NCI-H187 (cell line): ENCODE measurements around the gene EDEM1.
"Not testable (repeated sequence)": the region's sequence is repeated elsewhere in the genome, so short reads cannot be mapped to it uniquely, and the experiment has no call there.

Experiments used
- DNase-seq, 2 experiments: peaks; one replicate each; lab custom pipeline; 2025; lab: John Stamatoyannopoulos, UW

Gene EDEM1

DNA sequence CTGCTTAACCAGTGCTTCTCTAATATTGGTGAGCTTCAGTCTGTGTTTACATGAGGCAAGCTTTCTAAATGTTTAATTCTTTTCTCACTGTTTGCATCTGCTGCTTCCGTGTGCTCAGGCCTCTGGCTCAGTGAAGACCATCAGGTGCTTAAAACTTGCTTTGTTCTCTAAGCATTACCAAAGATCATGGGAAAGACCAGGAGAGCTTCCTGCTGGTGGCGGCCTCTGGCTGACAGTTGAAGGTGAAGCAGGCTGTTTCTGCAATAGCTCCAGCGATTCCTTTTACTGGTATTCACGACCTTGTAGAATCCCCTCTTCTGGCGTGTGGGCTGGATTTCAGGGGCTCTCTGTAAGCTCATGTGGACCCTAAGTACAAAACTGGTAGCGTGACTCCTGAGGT, 45.1 kb downstream of the EDEM1 start:
- DNase-seq, result no peak

DNA sequence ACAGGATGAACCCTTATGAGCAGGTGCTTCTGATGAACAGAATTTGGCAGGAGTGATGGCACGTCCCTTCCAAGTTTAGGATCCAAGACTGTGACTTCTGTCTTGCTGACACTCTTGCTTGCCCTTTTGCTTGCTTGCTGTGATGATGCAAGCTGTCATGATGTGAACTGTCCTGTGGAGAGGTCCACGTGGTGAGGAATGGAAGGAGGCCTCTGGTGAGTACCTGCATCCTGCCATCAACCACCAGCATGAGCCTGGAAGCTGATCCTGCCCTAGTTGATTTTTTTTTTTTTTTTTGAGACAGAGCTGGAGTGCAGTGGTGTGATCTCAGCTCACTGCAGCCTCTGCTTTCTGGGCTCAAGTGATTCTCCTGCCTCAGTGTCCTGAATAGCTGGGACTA, 45.5 kb downstream of the EDEM1 start:
- no peak for DNase-seq

DNA sequence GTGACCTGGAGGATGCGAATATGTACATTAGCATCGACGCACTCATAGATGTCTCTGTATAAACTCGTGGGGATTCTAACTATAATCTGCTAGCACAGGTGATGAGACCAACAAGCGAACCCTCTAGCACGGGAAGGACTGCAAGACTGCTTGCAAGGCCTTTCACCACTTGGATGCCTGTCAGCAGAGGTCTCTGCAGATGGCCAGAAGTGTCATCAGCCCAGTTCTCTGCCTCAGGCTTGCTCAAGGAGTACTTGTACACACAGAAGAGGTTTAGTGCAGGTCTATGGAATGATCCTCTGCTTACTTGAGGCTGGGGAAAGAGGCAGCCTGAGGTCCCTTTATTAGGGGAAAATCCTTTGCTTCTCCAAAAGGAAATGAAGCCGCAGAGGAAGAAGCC, 48.1 kb downstream of the EDEM1 start:
- no peak for DNase-seq

DNA sequence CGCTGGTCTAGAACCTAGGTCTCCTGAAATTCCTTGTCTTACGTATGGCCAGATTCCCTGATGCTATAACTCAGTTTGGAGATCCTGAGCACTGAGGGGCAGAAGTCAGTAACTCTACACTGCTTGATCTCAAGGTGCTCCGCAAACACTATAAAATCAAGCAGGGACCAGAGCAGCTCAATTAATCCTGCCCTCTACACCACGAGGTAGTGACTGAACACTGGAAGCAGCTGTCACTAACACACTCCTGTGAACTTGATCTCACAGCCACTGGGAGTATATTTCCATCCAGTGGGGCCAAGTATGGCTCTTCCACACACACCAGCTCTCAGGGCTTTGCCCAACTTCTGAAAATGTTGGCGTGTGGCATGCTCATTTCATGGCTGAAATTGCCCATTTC, 51.0 kb downstream of the EDEM1 start:
- DNase-seq, result no peak

DNA sequence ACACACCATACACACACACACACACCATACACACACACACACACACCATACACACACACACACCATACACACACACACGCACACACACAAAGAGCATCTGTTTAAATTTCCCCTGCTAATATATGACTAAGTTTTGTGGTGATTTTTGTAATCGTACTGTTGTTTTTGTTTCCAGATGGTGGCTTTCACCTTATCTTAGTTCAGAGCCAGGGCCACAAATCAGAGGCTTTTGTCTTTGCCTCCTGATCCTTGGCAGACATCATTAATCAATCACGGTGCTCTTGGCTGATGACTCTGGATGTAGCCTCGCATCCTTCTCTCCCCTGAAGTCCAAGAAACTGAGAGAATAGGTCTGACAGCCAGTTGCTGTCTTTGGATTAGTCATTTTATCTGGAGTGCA, 52.1 kb downstream of the EDEM1 start:
- DNase-seq, result no peak

DNA sequence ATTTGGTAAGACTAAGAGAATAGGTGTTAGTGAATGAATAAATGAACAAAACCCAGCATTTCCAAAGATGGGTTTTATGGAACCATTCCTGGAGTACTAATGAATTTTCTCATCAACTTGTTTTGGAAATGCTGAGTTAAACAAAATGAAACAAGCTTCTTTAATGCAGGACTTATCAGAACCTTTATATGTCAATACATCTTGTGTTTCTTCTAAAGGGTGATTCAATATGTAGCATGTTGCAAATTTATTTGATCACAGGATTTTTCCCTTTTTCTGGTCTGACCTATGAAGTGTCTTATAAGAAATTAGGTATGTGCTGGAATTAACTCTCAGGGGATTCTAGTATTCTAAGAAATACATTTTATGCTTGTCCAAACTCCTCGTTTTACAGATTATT, 53.2 kb downstream of the EDEM1 start:
- no peak for DNase-seq

DNA sequence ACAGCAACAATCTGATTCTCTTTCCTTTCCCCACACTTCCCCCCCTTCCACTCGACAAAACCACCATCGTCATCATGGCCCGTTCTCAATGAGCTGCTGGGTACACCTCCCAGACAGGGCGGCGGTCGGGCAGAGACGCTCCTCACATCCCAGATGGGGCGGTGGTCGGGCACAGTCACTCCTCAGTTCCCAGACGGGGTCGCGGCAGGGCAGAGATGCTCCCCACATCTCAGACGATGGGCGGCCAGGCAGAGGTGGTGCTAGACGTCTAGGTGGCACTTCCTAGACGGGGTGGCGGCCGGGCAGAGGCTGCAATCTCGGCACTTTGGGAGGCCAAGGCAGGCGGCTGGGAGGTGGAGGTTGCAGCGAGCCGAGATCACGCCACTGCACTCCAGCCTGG, 55.3 kb downstream of the EDEM1 start:
- DNase-seq, result not testable (repeated sequence)

DNA sequence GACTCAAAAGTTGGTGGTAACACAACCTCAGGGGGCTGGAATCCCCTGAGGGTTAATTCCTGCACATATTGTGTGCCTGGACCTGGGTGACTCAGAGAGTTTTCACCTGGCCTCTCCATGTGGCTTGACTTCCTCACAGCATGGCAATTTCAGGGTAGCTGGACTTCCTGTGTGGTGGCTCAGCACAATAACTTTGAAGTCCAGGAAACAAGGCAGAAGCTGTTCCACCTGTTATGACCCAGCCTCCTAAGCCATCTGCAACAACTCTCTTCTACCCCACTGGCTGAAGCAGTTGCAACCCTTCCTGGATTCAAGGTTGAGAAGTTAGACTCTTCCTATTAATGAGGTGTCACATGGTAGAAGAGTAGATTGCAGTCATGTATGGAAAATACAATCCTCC, 58.4 kb downstream of the EDEM1 start:
- no peak for DNase-seq

DNA sequence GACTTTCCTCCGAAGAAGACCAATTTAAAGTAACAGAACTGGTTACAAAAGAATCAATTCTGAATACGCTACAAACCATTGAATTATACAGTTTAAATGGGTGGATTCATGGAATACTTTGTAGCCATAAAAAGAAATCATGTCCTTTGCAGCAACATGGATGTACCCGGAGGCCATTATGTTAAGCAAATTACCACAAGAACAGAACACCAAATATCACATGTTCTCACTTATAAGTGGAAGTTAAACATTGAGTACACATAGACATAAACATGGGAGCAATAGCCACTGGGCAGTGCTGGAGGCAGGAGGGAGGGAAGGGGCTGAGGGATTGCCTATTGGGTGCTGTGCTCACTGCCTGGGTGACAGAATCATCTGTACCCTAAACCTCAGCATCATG, 61.3 kb downstream of the EDEM1 start:
- no peak for DNase-seq

DNA sequence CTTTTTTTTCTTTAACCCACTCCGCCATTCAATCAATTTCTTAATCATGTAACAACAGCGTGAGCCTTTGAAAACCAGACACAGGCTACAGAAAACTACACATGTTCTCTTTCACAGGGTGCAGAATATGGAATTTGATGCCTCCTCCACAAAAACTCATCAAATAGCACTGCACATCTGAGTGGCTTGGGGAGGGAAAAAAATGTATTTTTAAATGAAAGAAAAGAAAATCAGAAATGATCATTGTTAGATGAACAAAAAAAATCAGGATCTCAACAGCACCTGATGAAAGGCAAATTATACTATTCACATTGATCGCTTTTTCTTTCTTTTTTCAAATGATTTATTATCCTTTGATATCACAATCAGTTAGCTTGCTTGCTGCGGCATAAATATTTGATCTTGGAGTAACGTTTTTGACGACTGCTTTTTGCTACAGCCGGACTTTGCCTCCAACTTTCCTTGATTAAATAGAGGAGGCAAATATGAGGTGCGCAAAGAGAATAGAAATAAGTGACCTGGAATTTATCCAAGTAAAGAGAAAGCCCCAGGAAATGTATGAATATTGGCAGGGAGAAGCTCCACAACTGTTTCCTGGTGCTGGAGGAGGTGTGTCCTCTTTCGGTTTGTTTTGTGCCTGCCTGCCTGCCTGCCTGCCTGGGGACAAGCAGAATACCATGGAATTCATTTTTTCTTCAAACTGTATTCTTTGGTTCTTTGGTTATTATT, 63.1 kb downstream of the EDEM1 start:
- no peak for DNase-seq

DNA sequence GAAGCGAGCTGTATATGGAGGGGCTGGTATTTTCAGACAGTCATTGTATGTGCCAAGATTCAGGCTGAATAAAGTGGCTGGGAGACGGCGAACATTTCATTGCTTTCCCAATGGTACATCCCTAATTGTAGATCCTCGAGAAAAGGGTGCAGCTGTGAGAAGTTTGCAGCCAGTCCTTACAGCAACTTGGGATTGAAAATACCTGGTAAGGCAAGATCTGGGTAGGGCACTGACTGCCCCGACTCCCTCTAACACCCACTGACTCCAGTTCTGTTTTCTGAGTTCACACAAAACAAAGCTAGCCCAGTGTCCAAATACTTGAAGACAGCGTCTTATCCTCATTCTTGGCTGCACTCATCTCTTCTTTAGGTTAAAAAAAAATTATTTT, 63.7 kb downstream of the EDEM1 start:
- DNase-seq, result no peak

DNA sequence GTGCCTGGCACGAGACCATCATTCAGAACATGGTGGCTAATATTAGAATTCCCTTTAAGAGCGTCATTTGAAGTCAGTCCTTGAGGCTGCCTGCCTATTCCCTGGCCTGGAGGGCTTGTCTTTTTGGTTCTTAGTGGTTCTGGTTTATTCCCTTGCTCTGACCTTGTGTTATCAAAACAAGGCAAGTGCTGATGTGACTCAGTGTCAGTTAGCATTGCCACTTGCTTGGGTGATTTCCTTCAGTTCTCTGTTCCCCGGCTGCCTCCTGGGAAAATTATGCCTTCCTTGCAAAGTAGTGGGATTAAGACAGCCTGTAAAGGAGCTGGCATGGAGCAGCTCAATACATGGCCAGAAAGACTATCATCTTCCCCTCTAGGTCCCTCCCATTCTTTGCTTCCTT, 64.6 kb downstream of the EDEM1 start:
- DNase-seq, result no peak

DNA sequence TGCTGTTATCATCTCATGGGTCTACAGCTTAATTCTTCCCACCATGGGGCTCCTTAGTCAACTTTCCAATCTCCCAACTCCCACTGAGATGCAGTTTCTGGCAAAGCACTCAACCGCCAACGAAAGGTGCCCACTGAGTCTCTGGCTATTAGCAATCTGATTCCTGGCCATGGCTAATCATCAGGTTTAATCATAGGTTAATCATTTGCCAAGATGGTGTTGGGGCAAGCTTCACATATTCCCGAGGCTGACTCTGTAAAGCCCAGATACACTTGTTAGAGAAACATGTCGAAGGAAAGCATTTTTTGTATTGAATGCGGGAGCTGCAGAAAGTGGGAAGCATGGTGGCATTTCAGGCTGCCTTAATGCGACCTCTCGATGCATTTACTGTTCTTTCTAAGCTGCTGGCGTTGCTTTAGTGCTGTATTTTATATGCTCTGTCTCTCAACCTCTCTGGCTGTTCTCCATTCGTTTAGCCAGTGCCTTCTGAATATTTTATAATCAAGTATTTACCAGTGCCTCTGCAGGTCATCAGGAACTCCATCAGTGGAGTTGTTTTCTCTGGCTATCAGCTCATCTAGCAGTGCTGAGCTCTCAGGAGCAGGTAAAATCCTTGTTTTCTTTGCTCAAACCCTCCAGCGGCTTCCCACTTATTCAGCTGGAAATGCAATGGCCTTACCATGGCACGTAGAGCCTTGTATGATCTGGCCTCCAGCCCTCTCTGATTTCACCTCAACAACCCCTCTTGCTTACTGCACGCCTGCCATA, 67.0 kb downstream of the EDEM1 start:
- no peak for DNase-seq

DNA sequence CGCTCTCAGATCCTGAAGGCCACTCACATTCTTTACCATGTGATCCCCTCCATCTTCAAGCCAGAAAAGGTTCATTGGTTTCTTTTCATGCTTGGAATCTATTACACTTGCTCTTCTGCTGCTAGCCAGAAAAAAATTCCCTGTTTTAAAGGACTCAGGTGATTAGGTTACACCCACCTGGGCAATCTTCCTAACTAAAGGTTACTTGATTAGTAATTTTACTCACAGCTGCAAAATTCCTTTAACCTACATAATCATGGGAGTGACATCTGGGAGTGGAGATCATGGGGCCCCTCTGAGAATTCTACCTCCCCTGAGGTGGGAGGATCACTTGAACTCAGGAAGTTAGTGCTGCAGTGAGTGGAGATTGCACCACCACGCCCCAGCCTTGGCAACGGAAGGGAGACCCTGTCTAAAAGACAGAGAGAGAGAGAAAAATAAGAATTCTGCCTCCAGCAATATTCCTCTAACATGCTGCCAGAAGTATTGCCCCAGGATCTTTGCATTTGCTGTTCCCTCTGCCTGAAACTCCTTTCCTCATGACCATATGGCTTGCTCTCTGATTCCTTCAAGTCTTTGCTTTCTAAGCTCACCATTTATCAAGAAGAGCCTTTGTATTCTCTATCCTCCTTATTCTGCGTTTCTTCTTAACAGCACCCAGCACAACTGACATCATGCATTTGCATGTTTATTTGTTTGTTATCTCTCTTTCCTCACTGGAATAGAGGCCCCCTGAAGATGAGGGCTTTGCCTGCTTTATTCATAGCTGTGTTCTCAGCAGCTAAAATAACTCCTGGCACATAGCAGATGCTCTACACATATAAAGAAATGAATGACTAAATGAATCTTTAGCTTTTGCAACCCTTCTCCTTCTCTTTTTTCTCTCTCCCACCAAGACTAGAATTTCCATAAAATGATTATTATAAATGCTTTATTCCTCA, 68.2 kb downstream of the EDEM1 start:
- DNase-seq, result no peak

DNA sequence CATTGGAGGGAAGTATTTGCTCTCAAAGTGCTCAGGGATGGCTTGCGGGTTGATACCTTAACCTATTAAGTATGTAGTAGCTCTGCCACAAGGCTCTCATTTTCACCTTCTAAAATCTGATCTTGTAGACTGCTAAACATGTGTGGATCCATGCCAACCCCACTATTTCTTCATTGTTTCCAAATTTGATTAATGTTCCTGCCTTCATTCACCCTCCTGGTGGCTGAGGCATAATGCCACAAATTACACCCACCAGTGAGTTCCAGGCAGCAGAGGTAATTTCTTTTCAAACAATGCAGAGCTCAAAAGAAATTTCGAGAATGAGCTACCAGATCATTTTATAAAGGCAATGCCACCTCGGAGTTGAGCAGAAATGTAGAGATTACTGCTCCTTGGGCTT, 71.0 kb downstream of the EDEM1 start:
- no peak for DNase-seq

DNA sequence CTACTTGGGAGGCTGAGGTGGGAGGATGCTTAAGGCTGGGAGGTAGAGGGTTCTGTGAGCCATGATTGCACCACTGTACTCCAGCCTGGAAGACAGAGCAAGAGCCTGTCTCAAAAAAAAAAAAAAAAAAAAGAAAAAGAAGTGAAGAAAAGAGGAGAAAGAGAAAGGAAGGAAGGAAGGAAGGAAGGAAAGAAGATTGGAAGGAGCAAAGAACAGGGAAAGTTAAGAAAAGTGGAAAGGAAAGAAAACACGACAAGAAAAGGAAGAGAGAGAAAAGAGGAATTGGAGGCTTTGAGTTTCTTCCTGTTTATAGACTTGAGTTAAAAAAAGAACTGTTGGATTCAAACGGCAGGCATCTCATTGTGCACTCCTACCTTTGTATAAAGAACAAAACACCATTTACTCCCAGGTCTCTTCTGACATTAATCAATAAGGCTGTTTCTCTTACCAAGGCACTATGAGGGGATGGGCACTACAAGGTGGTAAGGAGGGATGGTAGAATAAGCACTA, 73.5 kb downstream of the EDEM1 start:
- DNase-seq, result no peak

DNA sequence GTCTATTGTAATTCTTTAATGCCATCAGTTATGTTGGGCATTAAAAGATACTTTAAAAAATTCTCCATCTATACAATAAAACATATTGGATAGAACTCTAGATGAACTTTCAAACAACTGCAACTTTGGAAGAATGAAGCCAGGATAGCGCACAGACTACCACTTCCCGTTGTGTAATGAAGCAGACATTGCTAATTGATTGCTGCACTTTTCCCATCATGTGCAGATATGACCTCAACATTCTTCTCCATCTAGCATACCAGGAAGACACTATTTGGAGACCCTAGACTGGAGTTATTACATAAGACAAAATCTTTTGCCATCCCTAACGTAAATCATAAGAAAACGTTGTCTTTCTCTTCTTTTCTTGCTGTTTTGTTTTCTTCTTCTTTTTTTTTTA, 75.0 kb downstream of the EDEM1 start:
- DNase-seq, result no peak

DNA sequence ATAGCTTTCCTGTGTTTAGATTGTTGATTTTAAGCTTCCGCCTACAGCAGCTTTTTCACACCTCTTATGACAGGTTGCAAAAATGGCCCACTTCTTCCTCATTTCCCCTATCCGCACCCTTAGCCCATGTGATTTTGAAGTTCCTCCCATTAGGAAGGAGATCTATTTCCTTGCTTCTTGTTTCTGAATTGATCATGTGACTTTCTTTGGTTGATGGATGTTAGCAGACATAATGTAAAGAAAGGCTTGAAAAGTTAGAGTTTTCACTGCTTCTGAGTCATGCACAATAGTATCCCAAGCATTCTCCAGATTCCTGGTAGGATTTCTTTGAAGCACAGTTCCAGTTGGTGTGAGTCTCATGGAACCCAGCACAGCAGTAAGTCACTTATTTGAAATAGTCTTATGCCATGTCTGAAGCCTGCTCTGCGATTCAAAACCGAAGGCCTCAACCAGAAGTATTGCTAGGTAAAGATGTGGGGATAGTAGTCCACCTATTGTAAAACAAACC, 76.6 kb downstream of the EDEM1 start:
- DNase-seq, result no peak

DNA sequence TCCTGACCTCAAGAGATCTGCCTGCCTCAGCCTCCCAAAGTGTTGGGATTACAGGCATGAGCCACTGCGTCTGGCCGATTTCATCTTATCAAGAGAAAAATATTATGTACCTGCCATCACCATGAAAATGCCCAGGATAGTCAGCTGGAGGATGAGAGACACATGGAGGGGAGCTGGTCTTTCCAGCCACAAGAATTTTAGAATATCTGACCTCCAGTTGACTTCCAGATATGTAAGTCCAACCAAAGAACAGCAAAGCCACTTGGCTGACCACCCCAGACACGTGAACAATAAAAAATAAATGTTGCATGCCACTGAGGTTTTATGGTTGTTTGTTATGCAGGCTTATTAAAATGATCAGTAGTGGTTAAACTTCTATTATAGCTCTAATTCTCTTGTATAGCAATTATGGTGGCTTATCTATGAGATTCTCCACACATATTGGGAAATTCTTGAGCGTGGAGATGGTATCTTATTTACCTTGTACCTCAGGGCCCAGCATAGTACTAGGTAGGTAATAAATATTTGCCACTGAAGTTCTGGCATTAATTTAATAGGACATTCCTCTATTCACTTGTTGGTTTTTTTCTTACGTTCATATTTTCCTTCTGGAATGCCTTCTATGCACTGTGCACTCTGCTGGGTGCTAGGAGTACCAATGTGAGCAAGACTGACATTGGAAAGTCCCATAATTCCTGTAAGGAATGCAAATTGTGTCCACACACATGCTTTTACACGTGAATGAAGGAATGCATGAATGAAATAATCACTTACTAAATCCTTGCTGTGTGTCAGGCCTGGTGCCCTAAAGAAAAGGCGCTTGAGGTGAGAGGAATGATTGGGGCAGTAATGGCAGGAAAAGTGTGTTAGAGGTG, 77.6 kb downstream of the EDEM1 start:
- DNase-seq, result no peak

DNA sequence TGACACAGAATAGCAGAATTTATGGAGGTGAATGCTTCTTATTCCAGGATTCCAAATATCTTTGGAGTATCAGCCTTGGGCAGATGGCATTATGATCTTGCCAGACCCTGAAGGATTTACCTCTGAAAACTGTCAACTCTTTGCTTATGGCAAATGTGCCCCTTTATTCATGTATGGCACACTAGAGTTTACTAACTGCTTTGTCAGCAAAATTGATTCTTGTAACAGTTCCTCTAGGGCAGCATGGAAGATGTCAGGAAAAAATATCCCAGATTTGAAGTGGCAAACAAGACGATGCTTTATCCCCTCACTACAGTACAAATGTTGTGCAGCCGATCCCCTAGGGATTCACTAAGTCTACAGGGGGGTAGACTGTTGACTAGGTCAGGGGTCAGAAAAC, 79.7 kb downstream of the EDEM1 start:
- DNase-seq, result no peak

DNA sequence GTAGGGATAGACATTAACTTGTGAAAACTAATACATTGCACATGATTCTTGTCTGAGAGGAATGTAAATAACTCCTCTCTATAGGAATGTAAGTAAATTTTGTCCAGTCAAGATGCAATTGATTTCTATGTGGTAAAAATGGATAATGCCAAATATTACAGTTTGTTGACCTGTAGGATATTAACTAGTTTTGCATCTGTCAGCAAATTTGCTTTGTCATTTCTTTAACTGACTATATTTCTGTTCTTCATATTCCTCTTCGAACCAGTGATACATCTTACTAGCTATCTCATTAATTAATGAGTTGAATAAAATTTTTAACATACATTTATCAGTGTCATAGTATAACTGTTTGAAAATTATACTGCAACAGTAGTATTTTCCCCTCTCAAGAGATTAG, 80.4 kb downstream of the EDEM1 start:
- no peak for DNase-seq
